ENCODE data around the gene CATSPER1. TPM values are rescaled to one million over a fixed set of nuclear protein-coding genes. Genes with fewer than 3 reads are reported as not detected.

Gene CATSPER1
- 0.14 TPM for total RNA-seq
- 0.34 TPM for polyA plus RNA-seq
- long read RNA-seq, donor 1: 0 reads
- long read RNA-seq, donor 2: 0 reads
- long read RNA-seq, donor 3: 0 reads
- long read RNA-seq, donor 4: 0 reads
- long read RNA-seq, donor 5, partial matches to known transcripts: 255 of 306 reads
- long read RNA-seq, donor 5, other reads (novel, unspliced or antisense): 51 of 306 reads
- long read RNA-seq, donor 6: 0 reads
- long read RNA-seq, donor 7: 0 reads
- long read RNA-seq, donor 8: 0 reads
- long read RNA-seq, donor 9: 0 reads
- long read RNA-seq, donor 10: 0 reads

GRCh38 chr11:66026017-66026529, at the start of gene CATSPER1:
TSS of gene CATSPER1 (minus strand) at chr11:66026479. CDS start at chr11:66026379, 100 bp downstream.
- H3K27ac ChIP-seq (ENCODE audit: low read depth in 1 of 2, low read length in 1 of 2): no peak within 1 kb of the TSS
- peaks cover 0 to 3% of the 10 kb centered on the region in 2 donors for H3K4me1 ChIP-seq (ENCODE audit: control insufficient read depth in 2 of 2, insufficient read depth in 2 of 2, low read length in 2 of 2)
- no peaks in the 10 kb centered on the region for H3K36me3 ChIP-seq (ENCODE audit: control insufficient read depth in 2 of 2, insufficient read depth in 2 of 2, low read length in 1 of 2)
- no peak within 1 kb of the TSS for H3K4me3 ChIP-seq (ENCODE audit: low read length in 2 of 2)
- H3K27me3 ChIP-seq (ENCODE audit: control insufficient read depth in 2 of 2, insufficient read depth in 1 of 2, low read length in 1 of 2): peaks cover 4 to 32% of the 10 kb centered on the region in 2 donors
- WGBS: 97% methylated on average over 18 of the region's 18 CpGs
- no peaks in the 10 kb centered on the region for H3K9me3 ChIP-seq (ENCODE audit: control insufficient read depth in 2 of 2, insufficient read depth in 1 of 2, low read length in 1 of 2)
- DNase-seq (ENCODE audit: low read depth in 6 of 9, low spot score in 9 of 9): no peak

DNA sequence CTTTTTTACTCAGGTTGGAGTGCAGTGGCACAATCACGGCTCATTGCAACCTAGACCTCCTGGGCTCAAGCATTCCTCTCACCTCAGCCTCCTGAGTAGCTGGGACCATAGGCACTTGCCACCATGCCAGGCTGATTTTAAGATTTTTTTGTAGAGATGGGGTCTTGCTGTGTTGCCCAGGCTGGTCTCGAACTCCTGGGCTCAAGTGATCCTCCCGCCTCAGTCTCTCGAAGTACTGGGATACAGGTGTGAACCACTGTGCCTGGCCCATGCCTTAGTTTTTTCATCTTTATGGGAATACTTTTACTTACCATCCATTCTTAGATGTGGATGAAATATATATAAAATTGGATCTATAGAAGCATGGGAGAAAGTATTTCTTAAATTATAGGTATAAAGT, 49.0 kb upstream of the CATSPER1 start:
- H3K27me3 ChIP-seq (ENCODE audit: control insufficient read depth in 2 of 2, insufficient read depth in 1 of 2, low read length in 1 of 2): no peaks in the 10 kb centered on the region
- no peak for DNase-seq (ENCODE audit: low read depth in 6 of 9, low spot score in 9 of 9)
- H3K27ac ChIP-seq (ENCODE audit: low read depth in 1 of 2, low read length in 1 of 2): no peak overlapping the region
- H3K4me3 ChIP-seq (ENCODE audit: low read length in 2 of 2): no peak overlapping the region
- peaks cover 3 to 29% of the 10 kb centered on the region in 2 donors for H3K4me1 ChIP-seq (ENCODE audit: control insufficient read depth in 2 of 2, insufficient read depth in 2 of 2, low read length in 2 of 2)
- no peaks in the 10 kb centered on the region for H3K9me3 ChIP-seq (ENCODE audit: control insufficient read depth in 2 of 2, insufficient read depth in 1 of 2, low read length in 1 of 2)
- peaks cover 10 to 29% of the 10 kb centered on the region in 2 donors for H3K36me3 ChIP-seq (ENCODE audit: control insufficient read depth in 2 of 2, insufficient read depth in 2 of 2, low read length in 1 of 2)
- 99% methylated on average over 4 of the region's 4 CpGs for WGBS

GRCh38 chr11:66073669-66074068, 47.4 kb upstream of the CATSPER1 start:
- Histone ChIP-seq H3K9me3 (ENCODE audit: control insufficient read depth in 2 of 2, insufficient read depth in 1 of 2, low read length in 1 of 2) (no peaks in the 10 kb centered on the region), H3K4me3 (ENCODE audit: low read length in 2 of 2) (no peak overlapping the region), H3K4me1 (ENCODE audit: control insufficient read depth in 2 of 2, insufficient read depth in 2 of 2, low read length in 2 of 2) (peaks cover 9 to 32% of the 10 kb centered on the region in 2 donors), H3K27me3 (ENCODE audit: control insufficient read depth in 2 of 2, insufficient read depth in 1 of 2, low read length in 1 of 2) (no peaks in the 10 kb centered on the region), H3K27ac (ENCODE audit: low read depth in 1 of 2, low read length in 1 of 2) (no peak overlapping the region), H3K36me3 (ENCODE audit: control insufficient read depth in 2 of 2, insufficient read depth in 2 of 2, low read length in 1 of 2) (peaks cover 13 to 36% of the 10 kb centered on the region in 2 donors)
- WGBS: 95% methylated on average over 1 of the region's 1 CpG
- no peak for DNase-seq (ENCODE audit: low read depth in 6 of 9, low spot score in 9 of 9)

DNA sequence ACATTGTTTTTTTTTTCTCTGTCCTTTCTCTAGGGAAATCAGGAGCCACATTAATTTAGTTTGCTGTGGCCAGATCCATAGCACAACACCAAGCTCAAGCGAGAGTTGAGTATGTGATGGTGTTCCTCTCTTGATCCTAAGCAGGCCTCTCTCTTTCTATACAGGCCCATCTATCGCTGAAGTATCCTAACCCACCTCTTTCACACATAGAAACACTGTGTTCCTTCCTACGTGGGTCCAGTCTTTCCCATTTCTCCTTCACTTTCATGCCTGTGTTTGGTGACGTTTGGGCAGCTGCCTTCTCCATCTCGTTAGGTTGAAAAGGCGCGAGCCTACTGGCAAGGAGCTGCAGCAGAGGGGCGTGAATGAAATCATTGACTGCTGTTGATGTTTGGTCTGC, 46.2 kb upstream of the CATSPER1 start:
- no peak for DNase-seq (ENCODE audit: low read depth in 6 of 9, low spot score in 9 of 9)
- no peaks in the 10 kb centered on the region for H3K27me3 ChIP-seq (ENCODE audit: control insufficient read depth in 2 of 2, insufficient read depth in 1 of 2, low read length in 1 of 2)
- H3K4me1 ChIP-seq (ENCODE audit: control insufficient read depth in 2 of 2, insufficient read depth in 2 of 2, low read length in 2 of 2): peaks cover 9 to 38% of the 10 kb centered on the region in 2 donors
- no peak overlapping the region for H3K27ac ChIP-seq (ENCODE audit: low read depth in 1 of 2, low read length in 1 of 2)
- H3K9me3 ChIP-seq (ENCODE audit: control insufficient read depth in 2 of 2, insufficient read depth in 1 of 2, low read length in 1 of 2): no peaks in the 10 kb centered on the region
- no peak overlapping the region for H3K4me3 ChIP-seq (ENCODE audit: low read length in 2 of 2)
- WGBS: 97% methylated on average over 8 of the region's 8 CpGs
- peaks cover 24 to 44% of the 10 kb centered on the region in 2 donors for H3K36me3 ChIP-seq (ENCODE audit: control insufficient read depth in 2 of 2, insufficient read depth in 2 of 2, low read length in 1 of 2)

DNA sequence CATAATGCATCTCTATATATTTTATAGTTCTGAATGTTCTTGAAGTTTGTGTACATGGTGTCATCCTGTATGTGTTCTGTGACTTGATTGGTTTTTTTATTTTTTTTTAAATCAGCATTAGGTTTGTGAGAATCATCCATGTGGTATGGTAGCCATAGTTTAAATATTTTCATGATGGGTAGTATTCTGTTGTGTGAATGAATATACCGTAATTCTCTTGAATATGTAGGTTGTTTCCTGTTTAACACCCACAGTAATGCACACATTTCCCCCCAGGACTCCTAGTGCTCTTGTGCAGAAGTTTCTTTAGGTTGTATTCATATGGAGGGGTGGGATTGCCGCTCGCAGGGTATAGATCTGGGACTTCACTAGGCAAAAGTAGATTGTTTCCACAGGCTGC, 45.8 kb upstream of the CATSPER1 start:
- Histone ChIP-seq H3K36me3 (ENCODE audit: control insufficient read depth in 2 of 2, insufficient read depth in 2 of 2, low read length in 1 of 2) (peaks cover 29 to 48% of the 10 kb centered on the region in 2 donors), H3K4me1 (ENCODE audit: control insufficient read depth in 2 of 2, insufficient read depth in 2 of 2, low read length in 2 of 2) (peaks cover 9 to 38% of the 10 kb centered on the region in 2 donors), H3K27ac (ENCODE audit: low read depth in 1 of 2, low read length in 1 of 2) (peak overlapping the region in 1 of 2 donors; percentile 66), H3K9me3 (ENCODE audit: control insufficient read depth in 2 of 2, insufficient read depth in 1 of 2, low read length in 1 of 2) (no peaks in the 10 kb centered on the region), H3K4me3 (ENCODE audit: low read length in 2 of 2) (peak overlapping the region; percentile 48 to 89), H3K27me3 (ENCODE audit: control insufficient read depth in 2 of 2, insufficient read depth in 1 of 2, low read length in 1 of 2) (no peaks in the 10 kb centered on the region)
- 81% methylated on average over 3 of the region's 3 CpGs for WGBS
- DNase-seq (ENCODE audit: low read depth in 6 of 9, low spot score in 9 of 9): peak in 1 of 9 donors; percentile 34

DNA sequence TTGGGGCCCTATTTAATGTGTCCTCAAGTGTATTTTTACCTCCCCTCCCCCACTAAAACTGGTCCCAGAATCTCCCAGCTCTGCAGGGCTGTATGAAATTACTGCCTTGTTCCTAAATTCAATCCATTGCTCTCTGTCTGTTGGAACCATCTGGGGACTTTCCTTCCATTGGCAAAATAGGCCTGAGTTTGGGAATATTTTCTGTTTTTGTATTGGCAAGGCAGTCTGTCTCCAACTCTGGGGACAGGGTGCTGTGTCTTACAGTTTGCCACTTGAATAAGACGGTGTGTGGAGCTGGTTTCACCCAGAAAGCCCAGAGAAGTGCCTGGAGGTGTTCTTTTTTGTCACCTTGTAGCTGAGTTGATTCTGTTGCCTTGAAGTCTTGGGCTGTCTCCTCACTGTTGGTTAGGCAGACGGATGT, 45.1 kb upstream of the CATSPER1 start:
- WGBS: 26% methylated on average over 2 of the region's 2 CpGs
- H3K9me3 ChIP-seq (ENCODE audit: control insufficient read depth in 2 of 2, insufficient read depth in 1 of 2, low read length in 1 of 2): no peaks in the 10 kb centered on the region
- peak overlapping the region; percentile 48 to 89 for H3K4me3 ChIP-seq (ENCODE audit: low read length in 2 of 2)
- H3K27me3 ChIP-seq (ENCODE audit: control insufficient read depth in 2 of 2, insufficient read depth in 1 of 2, low read length in 1 of 2): no peaks in the 10 kb centered on the region
- peak overlapping the region; percentile 66 to 81 for H3K27ac ChIP-seq (ENCODE audit: low read depth in 1 of 2, low read length in 1 of 2)
- peaks cover 30 to 49% of the 10 kb centered on the region in 2 donors for H3K36me3 ChIP-seq (ENCODE audit: control insufficient read depth in 2 of 2, insufficient read depth in 2 of 2, low read length in 1 of 2)
- peaks cover 9 to 38% of the 10 kb centered on the region in 2 donors for H3K4me1 ChIP-seq (ENCODE audit: control insufficient read depth in 2 of 2, insufficient read depth in 2 of 2, low read length in 2 of 2)
- peak in 2 of 9 donors; percentile 27 to 65 for DNase-seq (ENCODE audit: low read depth in 6 of 9, low spot score in 9 of 9)

DNA sequence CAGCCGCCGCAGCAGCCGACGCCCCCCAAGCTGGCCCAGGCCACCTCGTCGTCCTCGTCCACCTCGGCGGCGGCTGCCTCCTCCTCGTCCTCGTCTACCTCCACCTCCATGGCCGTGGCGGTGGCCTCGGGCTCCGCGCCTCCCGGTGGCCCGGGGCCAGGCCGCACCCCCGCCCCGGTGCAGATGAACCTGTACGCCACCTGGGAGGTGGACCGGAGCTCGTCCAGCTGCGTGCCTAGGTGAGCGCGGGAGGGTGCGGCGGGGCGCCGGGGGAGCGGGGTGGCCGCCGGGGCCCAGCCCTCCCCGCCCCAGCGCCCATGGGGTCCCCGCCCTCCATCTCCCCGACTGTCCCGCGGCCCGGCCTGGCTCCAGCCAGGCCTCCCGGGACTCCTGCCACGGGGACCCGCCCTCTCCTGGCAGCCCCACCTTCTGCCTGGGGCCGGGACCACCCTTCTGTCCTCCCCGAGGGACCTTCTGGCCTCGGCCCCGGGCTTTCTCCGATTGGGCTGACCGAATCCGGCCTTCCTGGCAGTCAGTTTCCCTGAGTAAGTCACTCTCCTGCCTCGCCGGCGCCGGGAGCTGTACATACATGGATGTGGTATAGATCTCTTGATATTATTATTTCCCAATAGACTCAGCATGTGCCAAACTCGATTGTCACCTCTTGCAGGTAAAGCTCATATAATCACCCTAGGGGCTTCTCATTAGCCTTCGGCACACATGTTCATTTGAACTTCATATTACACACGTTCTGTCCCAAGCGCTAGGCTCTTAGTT, 44.5 kb upstream of the CATSPER1 start:
- WGBS: 1% methylated on average over 60 of the region's 60 CpGs
- H3K36me3 ChIP-seq (ENCODE audit: control insufficient read depth in 2 of 2, insufficient read depth in 2 of 2, low read length in 1 of 2): peaks cover 34 to 55% of the 10 kb centered on the region in 2 donors
- peak overlapping the region; percentile 66 to 85 for H3K27ac ChIP-seq (ENCODE audit: low read depth in 1 of 2, low read length in 1 of 2)
- peak in 2 of 9 donors; percentile 16 to 37 for DNase-seq (ENCODE audit: low read depth in 6 of 9, low spot score in 9 of 9)
- peaks cover 9 to 38% of the 10 kb centered on the region in 2 donors for H3K4me1 ChIP-seq (ENCODE audit: control insufficient read depth in 2 of 2, insufficient read depth in 2 of 2, low read length in 2 of 2)
- H3K9me3 ChIP-seq (ENCODE audit: control insufficient read depth in 2 of 2, insufficient read depth in 1 of 2, low read length in 1 of 2): no peaks in the 10 kb centered on the region
- H3K4me3 ChIP-seq (ENCODE audit: low read length in 2 of 2): peak overlapping the region; percentile 48 to 89
- no peaks in the 10 kb centered on the region for H3K27me3 ChIP-seq (ENCODE audit: control insufficient read depth in 2 of 2, insufficient read depth in 1 of 2, low read length in 1 of 2)

- Histone ChIP-seq H3K9me3 (ENCODE audit: control insufficient read depth in 2 of 2, insufficient read depth in 1 of 2, low read length in 1 of 2) (no peaks in the 10 kb centered on the region), H3K27me3 (ENCODE audit: control insufficient read depth in 2 of 2, insufficient read depth in 1 of 2, low read length in 1 of 2) (no peaks in the 10 kb centered on the region), H3K4me3 (ENCODE audit: low read length in 2 of 2) (peak within 1 kb of the TSS; percentile 48 to 89), H3K4me1 (ENCODE audit: control insufficient read depth in 2 of 2, insufficient read depth in 2 of 2, low read length in 2 of 2) (peaks cover 9 to 38% of the 10 kb centered on the region in 2 donors), H3K27ac (ENCODE audit: low read depth in 1 of 2, low read length in 1 of 2) (peak within 1 kb of the TSS; percentile 85 to 87), H3K36me3 (ENCODE audit: control insufficient read depth in 2 of 2, insufficient read depth in 2 of 2, low read length in 1 of 2) (peaks cover 37 to 60% of the 10 kb centered on the region in 2 donors)
- WGBS: under 1% methylated on average over 120 of the region's 120 CpGs
- peak in 3 of 9 donors; percentile 68 to 82 (median 75) for DNase-seq (ENCODE audit: low read depth in 6 of 9, low spot score in 9 of 9)
Measured at GRCh38 chr11:66069715-66070603, 43.7 kb upstream of the CATSPER1 start, which contains the start of gene PACS1. TSS of gene PACS1 (plus strand) at chr11:66070272. CDS start at chr11:66070487, 215 bp downstream.
